GM12874 (cell line): ENCODE data around the gene MRC2.

Experiments
- TF ChIP-seq, protein P1 (sequence below): IDR thresholded peaks from 2 replicates; pipeline ENCODE4 v1.5.1; 2011; ENCODE audit warnings: low read depth, mild to moderate bottlenecking, control low read depth, low read length, moderate library complexity; ENCODE audit not compliant: insufficient read depth

Gene MRC2

DNA sequence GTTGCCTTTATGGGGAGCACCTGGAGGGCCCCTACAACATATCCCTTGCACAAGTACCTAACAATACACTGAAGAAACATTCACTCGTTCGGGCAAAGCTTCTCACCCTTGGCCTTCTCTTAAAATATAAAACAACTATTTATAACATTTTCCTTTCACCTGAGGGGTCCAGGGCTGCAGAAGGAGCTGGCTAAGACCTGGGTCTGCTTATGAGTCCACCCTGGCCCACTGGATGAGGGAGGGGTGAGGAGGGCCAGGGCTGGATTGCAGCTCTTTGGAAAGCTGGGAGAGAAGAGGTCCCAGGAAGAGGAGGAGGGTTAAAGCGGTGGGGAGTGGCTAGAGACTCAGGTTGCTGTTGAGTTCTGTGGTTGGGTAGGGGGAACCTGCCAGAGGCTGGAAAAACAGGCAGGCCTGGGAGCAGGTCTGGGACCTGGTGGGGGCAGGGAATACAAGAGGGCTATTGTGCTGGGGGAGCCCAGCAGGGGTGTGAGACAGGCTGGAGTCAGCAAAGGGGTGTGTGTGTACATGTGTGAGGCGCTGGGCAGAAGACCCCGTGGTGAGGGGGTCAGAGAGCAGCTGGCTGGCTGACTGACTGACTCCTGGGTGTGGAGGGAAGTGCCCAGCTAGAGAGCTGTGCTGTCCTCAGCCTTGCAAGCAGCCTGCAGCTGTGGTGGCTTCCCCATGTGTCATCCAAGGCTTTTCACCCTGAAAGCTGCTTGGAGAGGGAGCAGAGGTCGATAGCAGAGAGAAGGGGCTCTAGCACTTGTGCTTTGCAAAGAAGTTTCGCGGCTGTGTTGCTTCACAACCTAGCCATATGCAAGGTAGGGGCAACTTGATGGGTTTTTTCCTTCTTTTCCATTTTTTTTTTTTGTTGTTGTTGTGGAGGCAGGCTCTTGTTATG is 10.2 kb upstream of the MRC2 start:
- TF ChIP-seq, protein P1, sequence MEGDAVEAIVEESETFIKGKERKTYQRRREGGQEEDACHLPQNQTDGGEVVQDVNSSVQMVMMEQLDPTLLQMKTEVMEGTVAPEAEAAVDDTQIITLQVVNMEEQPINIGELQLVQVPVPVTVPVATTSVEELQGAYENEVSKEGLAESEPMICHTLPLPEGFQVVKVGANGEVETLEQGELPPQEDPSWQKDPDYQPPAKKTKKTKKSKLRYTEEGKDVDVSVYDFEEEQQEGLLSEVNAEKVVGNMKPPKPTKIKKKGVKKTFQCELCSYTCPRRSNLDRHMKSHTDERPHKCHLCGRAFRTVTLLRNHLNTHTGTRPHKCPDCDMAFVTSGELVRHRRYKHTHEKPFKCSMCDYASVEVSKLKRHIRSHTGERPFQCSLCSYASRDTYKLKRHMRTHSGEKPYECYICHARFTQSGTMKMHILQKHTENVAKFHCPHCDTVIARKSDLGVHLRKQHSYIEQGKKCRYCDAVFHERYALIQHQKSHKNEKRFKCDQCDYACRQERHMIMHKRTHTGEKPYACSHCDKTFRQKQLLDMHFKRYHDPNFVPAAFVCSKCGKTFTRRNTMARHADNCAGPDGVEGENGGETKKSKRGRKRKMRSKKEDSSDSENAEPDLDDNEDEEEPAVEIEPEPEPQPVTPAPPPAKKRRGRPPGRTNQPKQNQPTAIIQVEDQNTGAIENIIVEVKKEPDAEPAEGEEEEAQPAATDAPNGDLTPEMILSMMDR = no peak

DNA sequence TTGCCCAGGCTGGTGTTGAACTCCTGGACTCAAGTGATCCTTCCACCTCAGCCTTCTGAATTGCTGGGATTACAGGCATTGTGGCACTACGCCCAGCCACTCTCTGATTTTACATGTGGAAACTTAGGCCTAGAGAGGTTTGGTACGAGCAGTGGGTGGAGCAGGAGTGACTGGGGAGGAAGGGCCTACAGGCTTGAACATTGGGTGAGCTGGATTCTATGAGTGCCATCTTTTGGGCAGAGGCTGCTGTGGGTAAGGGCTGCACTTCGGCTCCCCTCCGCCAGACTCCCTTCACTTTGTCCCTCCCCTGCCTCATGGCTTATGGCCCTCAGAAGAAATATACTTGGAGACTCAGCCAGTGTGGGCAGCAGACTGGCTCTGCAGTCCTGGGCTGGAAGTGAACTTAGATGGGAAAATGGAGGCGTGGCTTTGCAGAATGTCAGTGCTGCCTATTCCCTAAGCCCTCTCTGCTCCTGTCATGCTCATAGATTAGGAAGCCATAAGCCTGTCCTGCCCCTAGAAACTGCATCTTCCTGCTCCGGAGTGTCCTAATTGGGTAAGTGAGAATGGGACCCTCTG is 9.5 kb upstream of the MRC2 start:
- TF ChIP-seq, protein P1 = no peak

DNA sequence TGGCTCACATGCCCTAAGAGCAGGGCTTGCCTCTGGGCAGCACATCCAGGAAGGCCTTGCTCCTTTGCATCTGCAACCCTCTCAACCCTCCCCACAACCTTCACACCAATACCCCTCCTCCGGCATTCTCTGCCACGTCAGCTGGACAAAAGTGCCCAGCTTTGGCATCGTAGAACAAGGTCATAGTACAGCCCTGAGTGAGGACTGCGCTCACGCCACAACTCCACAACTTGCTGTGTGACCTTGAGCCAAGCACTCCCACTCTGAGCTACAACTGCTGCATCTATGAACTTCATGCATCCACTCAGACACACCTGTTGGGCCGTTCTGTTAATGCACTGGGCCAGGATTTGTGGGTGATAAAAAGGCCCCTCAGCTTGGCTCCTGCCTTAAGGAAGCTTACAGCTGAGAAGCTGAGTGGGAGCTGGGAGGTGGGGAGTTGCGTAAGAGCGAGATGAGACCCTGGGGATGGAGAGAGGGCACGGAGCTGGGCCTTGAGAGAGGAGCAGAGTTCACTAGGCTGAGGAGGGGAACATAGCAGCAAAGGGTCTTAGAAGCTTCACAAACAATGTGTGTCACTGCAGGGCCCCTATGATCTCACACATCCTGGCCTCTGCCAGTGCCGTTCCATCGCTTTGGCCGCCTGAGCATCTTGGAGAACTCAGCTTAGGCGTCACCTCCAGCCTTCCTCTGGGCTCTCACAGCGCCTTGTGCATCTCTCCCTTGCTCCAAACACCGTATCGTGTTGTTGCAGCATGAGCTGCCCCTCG is 8.6 kb upstream of the MRC2 start:
- TF ChIP-seq, protein P1 = no peak

DNA sequence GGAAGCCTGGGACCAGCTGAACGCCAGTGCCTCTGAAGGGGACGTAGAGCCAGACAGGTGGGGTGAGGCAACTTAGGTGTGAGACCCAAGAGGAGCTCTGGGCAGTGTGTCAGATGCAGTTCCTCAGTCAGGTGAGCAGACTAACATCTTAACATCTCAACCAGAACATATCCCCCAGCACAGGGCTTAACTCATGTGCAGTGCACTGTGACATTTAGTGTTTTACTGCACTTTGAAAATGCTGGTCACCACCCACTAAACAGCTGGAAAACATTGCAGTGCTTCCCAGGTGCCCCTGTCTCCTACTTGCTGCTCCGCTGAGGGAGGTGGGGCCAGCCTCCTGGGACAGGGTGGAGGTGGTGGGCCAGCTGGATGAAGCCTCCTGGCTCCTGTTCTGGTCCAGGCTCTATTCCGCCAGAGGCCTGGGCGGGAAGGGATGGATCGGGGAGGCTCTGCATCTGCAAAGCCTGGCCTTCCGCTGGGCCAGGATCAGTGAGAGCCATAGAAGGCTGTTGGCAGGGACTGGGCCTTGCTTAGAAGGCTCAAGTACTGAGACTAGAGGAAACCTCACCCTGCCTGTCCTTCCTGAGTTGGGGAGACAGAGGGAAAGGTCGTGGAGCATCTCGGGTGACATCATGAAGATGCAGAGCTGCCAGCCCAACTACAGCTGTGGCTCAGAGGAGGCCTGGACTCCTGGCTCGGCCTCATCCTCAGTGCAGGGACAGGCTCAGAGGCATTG is 7.9 kb upstream of the MRC2 start:
- TF ChIP-seq, protein P1 = no peak

DNA sequence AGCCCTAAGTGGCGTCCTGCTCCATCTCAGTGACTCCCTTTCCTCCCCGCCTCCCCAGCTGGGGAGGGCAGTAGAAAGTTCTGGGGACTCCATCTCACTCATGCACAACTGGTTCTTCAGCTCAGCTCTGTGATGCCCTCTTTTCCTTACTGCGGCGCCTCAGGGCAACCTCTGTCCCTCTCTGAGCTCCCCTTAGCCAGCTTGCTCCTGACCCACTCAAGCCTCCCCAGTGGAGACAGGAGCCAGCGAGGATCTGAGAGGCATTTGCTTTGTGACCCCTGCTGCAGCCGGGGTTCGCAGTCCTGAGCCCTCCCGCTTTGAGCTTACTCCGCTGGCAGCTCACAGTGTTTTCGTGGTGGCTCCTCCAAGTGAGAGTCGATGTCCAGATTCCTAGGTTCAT is 6.2 kb upstream of the MRC2 start:
- TF ChIP-seq, protein P1 = no peak

DNA sequence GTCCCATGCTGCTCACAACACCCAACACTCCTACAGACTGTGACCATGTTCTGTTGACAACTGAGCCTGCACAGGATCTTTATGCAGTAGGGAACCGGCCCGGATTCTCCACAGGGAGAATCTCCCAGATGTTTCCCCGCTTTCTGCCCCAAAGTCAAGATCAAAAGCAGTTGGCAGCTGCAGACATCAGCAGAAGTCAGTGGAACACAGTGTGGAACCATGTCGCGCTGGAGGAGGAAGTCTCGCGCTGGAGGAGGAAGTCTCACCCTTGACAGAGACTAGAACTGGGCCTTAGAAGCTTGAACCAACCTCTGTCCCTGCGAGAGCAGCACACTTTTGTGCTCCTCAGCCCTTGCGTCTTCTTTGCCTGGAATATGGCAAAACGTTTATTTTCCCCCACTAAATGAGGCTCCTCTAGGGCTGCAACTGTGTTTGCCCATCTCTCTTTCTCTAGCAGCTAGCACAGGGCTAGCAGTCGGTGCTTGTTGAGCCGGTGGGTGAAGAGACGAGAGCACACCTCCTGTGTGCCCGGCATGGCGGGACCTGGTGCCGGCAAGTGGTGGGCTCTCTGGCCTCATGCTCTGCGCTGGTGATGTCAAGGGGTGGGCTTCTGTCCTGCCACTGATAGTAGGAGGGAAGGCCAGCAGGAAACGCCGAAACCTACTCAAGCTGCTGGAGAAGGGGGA is 2.1 kb upstream of the MRC2 start:
- TF ChIP-seq, protein P1 = no peak
